GM18526 (cell line): ENCODE data around the gene USP21.
A peak's percentile ranks its signal among the peaks of the same experiment; 100 is the strongest.

Source experiments
- POLR2A ChIP-seq: IDR thresholded peaks from 3 replicates; pipeline ENCODE4 v1.6.1; 2011; ENCODE audit not compliant: insufficient read length; ENCODE audit errors: extremely low read depth

USP21 gene

GRCh38 chr1:161159087-161159912 lies at the start of gene USP21:
TSS of gene USP21 (plus strand) at chr1:161159500. CDS start at chr1:161160641, 1,141 bp downstream.
- TF ChIP-seq POLR2A = peak; percentile 60

GRCh38 chr1:161111117-161111516 lies 48.2 kb upstream of the USP21 start:
- no peak for TF ChIP-seq POLR2A

GRCh38 chr1:161111527-161111926 lies 47.8 kb upstream of the USP21 start:
- TF ChIP-seq POLR2A = no peak

- TF ChIP-seq POLR2A = no peak
Measured at GRCh38 chr1:161113915-161114314, 45.4 kb upstream of the USP21 start.

- TF ChIP-seq POLR2A = no peak
Measured at GRCh38 chr1:161114556-161114955, 44.7 kb upstream of the USP21 start.

GRCh38 chr1:161115132-161115711 lies 44.1 kb upstream of the USP21 start:
- no peak for TF ChIP-seq POLR2A

- TF ChIP-seq POLR2A = peak; percentile 93
Measured at GRCh38 chr1:161117759-161118581, 41.3 kb upstream of the USP21 start, which contains the start of the genes NIT1 and PFDN2. TSS of gene NIT1 (plus strand) at chr1:161118105. CDS start at chr1:161118177, 72 bp downstream. TSS of gene PFDN2 (minus strand) at chr1:161118037. CDS start at chr1:161118026, 11 bp downstream.

GRCh38 chr1:161119092-161119903 lies 40.0 kb upstream of the USP21 start:
- no peak for TF ChIP-seq POLR2A

GRCh38 chr1:161121042-161121650 lies 38.2 kb upstream of the USP21 start:
- TF ChIP-seq POLR2A = no peak

- TF ChIP-seq POLR2A = no peak
Measured at GRCh38 chr1:161121834-161122233, 37.5 kb upstream of the USP21 start.

GRCh38 chr1:161122967-161123366 lies 36.3 kb upstream of the USP21 start:
- no peak for TF ChIP-seq POLR2A

GRCh38 chr1:161127649-161128048 lies 31.7 kb upstream of the USP21 start:
- TF ChIP-seq POLR2A = no peak

GRCh38 chr1:161128591-161129420 lies 30.5 kb upstream of the USP21 start:
- TF ChIP-seq POLR2A = no peak
